PFSK-1 (cell line): ENCODE measurements around the gene IDH3G.

Experiments used
- FOXP2 ChIP-seq: optimal IDR thresholded peaks from 2 replicates; pipeline ENCODE3; 2011; ENCODE audit warnings: borderline replicate concordance, control low read depth, inconsistent platforms; ENCODE audit not compliant: insufficient read depth; ENCODE audit errors: extremely low read length, extremely low read depth
- POLR2AphosphoS5 ChIP-seq: IDR thresholded peaks from 2 replicates; pipeline ENCODE4 v1.6.1; 2012; ENCODE audit warnings: low read depth, mild to moderate bottlenecking, control low read depth, low read length, moderate library complexity
- SIN3A ChIP-seq: IDR thresholded peaks from 2 replicates; pipeline ENCODE4 v1.6.1; 2012; ENCODE audit warnings: mild to moderate bottlenecking, low read length, moderate library complexity, borderline replicate concordance; ENCODE audit not compliant: insufficient read depth
- TAF1 ChIP-seq: IDR thresholded peaks from 2 replicates; pipeline ENCODE4 v1.6.1; 2012; ENCODE audit warnings: low read length, control low read depth, borderline replicate concordance; ENCODE audit not compliant: insufficient read depth
- TF ChIP-seq, protein P1 (sequence below), 2 experiments: IDR thresholded peaks; 2 replicates each; pipeline versions ENCODE4 v1.6.1 to v1.8.0; 2011 to 2012; ENCODE audit warnings: low read depth in 2 of 2, low read length in 2 of 2, control low read depth in 1 of 2, inconsistent platforms in 1 of 2, mild to moderate bottlenecking in 1 of 2, moderate library complexity in 1 of 2; ENCODE audit not compliant: insufficient read depth in 1 of 2

DNA sequence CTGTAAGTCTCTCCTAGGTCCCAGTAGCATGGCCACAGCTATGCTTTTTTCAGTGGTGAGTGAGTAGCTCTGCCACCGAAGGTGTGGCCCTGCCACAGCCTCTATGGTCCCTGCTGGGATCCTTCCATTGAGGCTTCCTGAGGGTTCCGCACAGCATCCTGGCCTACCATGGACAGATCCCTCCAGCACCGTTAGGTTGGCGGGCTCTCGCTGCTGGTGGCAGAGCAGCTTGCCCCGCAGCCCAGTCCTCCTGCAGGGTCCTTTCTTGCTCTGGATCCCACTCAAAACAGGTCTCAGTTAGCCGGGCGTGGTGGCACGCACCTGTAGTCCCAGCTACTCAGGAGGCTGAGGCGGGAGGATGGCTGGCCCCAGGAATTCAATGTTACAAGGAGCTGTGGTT is 38.6 kb upstream of the IDH3G start:
- TF ChIP-seq POLR2AphosphoS5 = no peak
- no peak for TF ChIP-seq TAF1
- TF ChIP-seq, protein P1, sequence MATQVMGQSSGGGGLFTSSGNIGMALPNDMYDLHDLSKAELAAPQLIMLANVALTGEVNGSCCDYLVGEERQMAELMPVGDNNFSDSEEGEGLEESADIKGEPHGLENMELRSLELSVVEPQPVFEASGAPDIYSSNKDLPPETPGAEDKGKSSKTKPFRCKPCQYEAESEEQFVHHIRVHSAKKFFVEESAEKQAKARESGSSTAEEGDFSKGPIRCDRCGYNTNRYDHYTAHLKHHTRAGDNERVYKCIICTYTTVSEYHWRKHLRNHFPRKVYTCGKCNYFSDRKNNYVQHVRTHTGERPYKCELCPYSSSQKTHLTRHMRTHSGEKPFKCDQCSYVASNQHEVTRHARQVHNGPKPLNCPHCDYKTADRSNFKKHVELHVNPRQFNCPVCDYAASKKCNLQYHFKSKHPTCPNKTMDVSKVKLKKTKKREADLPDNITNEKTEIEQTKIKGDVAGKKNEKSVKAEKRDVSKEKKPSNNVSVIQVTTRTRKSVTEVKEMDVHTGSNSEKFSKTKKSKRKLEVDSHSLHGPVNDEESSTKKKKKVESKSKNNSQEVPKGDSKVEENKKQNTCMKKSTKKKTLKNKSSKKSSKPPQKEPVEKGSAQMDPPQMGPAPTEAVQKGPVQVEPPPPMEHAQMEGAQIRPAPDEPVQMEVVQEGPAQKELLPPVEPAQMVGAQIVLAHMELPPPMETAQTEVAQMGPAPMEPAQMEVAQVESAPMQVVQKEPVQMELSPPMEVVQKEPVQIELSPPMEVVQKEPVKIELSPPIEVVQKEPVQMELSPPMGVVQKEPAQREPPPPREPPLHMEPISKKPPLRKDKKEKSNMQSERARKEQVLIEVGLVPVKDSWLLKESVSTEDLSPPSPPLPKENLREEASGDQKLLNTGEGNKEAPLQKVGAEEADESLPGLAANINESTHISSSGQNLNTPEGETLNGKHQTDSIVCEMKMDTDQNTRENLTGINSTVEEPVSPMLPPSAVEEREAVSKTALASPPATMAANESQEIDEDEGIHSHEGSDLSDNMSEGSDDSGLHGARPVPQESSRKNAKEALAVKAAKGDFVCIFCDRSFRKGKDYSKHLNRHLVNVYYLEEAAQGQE (IDR thresholded peaks at IDR 0.05; ENCODE audit: insufficient read depth in 1 of 2, low read depth in 2 of 2, low read length in 2 of 2) = peak; percentile 78 to 86
- TF ChIP-seq SIN3A = no peak
- TF ChIP-seq FOXP2 = no peak
